ENCODE measurements around the gene TAMALIN. TPM values are rescaled to one million over a fixed set of nuclear protein-coding genes. Genes with fewer than 3 reads are reported as not detected.

TAMALIN gene
- total and polyA plus RNA-seq, 2 of the 4 experiments (the other 2 are of a cell fraction) = 2.7 to 5.3 TPM

- Histone ChIP-seq H3K56ac (ENCODE audit: extremely low read depth, insufficient read depth, low read length) (peak overlapping the region; percentile 62; the same call in 1 of the 2 replicates), H3K79me1 (ENCODE audit: low read depth in 1 of 2, low read length in 2 of 2) (peaks cover 0 to 77% of the 10 kb centered on the region in 2 experiments; a peak in 2 of 4 replicates), H3K27ac (ENCODE audit: insufficient read depth, low read length) (peak overlapping the region; percentile 86), H2AK5ac (ENCODE audit: low read depth, low read length) (peak overlapping the region; percentile 88), H3K4me1 (ENCODE audit: control insufficient read depth, insufficient read depth, low read length) (peaks cover 18% of the 10 kb centered on the region), H2AFZ (replicated peaks; ENCODE audit: low read length, poor library complexity) (peak overlapping the region; percentile 83), H3K4ac (ENCODE audit: low read depth, low read length) (peak overlapping the region; percentile 77), H3K27me3 (ENCODE audit: control insufficient read depth, insufficient read depth, low read length) (no peaks in the 10 kb centered on the region), H3K9ac (ENCODE audit: low read depth, low read length) (peak overlapping the region; percentile 80), H4K91ac (ENCODE audit: insufficient read depth, low read depth, low read length) (peak overlapping the region; percentile 43), H3K4me2 (ENCODE audit: low read depth, low read length) (peak overlapping the region; percentile 88), H3K14ac (replicated peaks; ENCODE audit: low read depth, low read length) (peak overlapping the region; percentile 54), H2BK15ac (ENCODE audit: low read depth, low read length) (peak overlapping the region; percentile 59; the same call in 1 of the 3 replicates), H4K8ac (ENCODE audit: low read depth in 2 of 2, low read length in 2 of 2) (peak overlapping the region; percentile 50 to 84), H3K9me1 (ENCODE audit: insufficient read depth, low read length) (peaks cover 14% of the 10 kb centered on the region; the same call in 1 of the 2 replicates), H4K5ac (ENCODE audit: low read depth, low read length) (peak overlapping the region; percentile 88), H4K20me1 (ENCODE audit: insufficient read depth, low read length) (peaks cover 36% of the 10 kb centered on the region), H3K4me3 (ENCODE audit: insufficient read depth, low read depth, low read length) (peak overlapping the region; percentile 44), H3K9me3 (ENCODE audit: control insufficient read depth, insufficient read depth, low read length) (no peaks in the 10 kb centered on the region), H3K36me3 (ENCODE audit: control insufficient read depth, insufficient read depth, low read length) (peaks cover 10% of the 10 kb centered on the region), H2AK9ac (replicated peaks; ENCODE audit: low read depth, low read length, poor library complexity) (peak overlapping the region; percentile 68), H2BK5ac (ENCODE audit: low read depth, low read length, poor library complexity, severe bottlenecking) (peak overlapping the region; percentile 95), H3K18ac (ENCODE audit: low read depth, low read length) (peak overlapping the region; percentile 81), H2BK20ac (ENCODE audit: low read depth, low read length) (peak overlapping the region; percentile 32; the same call in 1 of the 2 replicates), H3K23ac (ENCODE audit: low read depth, low read length) (peak overlapping the region; percentile 77), H2BK120ac (ENCODE audit: low read depth, low read length) (peak overlapping the region; percentile 86)
- BruUV-seq (replicated peaks) = no TSS peak
- POLR2A ChIA-PET (ENCODE audit: unreplicated experiment) = no interaction called here
- CTCF ChIA-PET = interaction anchor here (1.1 to 1.5 kb wide), 2 partner anchors 18 to 25 kb away, joined by 4 read pairs; no protein-coding TSS in a partner anchor
- intact Hi-C loops (cut with micrococcal nuclease) = no loop called here
- WGBS, 2 experiments (ENCODE audit: extremely low coverage in 2 of 2, insufficient read length in 1 of 2) = 37% methylated on average over 8 of the region's 16 CpGs; no CpG with 5 or more reads in 1 of the 2 experiments
- peak; percentile 50 for DNase-seq
- ATAC-seq (ENCODE audit: low read depth) = no peak
- dilution Hi-C loops (cut with HindIII; ENCODE audit: low sequenced_read_pairs, unreplicated experiment) = no loop called here
- in situ Hi-C loops (cut with MboI; ENCODE audit: low sequenced_read_pairs) = no loop called here
- TF ChIP-seq USF2 (IDR thresholded peaks at IDR 0.05; ENCODE audit: low read depth, low read length) (no peak), RFX5 (IDR thresholded peaks at IDR 0.05; ENCODE audit: low read depth, low read length) (no peak), CHD1 (IDR thresholded peaks at IDR 0.05; ENCODE audit: low read depth, low read length) (peak; percentile 98; the same call in 1 of the 2 replicates), FOS (IDR thresholded peaks at IDR 0.05; ENCODE audit: low read depth, low read length) (no peak), POLR2A (IDR thresholded peaks at IDR 0.05; ENCODE audit: low read depth, low read length) (peak; percentile 96), MAZ (IDR thresholded peaks at IDR 0.05; ENCODE audit: borderline replicate concordance, low read depth, low read length) (no peak)
Measured at GRCh38 chr12:52050116-52050757, 43.5 kb downstream of the TAMALIN start.
